Measurements from ENCODE around the gene FRMD7.
"Not testable (repeated sequence)": the region's sequence is repeated elsewhere in the genome, so short reads cannot be mapped to it uniquely, and the experiment has no call there.

The FRMD7 gene

DNA sequence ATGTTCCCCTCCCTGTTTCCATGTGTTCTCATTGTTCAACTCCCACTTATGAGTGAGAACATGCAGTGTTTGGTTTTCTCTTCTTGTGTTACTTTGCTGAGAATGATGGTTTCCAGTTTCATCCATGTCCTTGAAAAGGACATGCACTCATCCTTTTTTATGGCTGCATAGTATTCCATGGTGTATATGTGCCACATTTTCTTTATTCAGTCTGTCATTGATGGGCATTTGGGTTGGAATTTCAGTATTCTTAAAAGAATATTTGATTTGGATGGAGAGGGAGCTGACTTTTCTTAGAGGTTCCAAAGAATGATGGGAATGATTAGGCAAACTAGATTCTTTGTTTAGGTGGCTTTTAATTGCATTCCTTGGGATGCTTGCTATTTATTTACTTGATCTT lies 76.0 kb downstream of the FRMD7 start:
- not testable (repeated sequence) for H3K4me3 ChIP-seq (ENCODE audit: low read length); H3K27ac ChIP-seq (ENCODE audit: low read depth, low read length); H3K4me1 ChIP-seq (ENCODE audit: control insufficient read depth, insufficient read depth, low read length); H3K27me3 ChIP-seq (ENCODE audit: control insufficient read depth, insufficient read depth, low read length); H3K9ac ChIP-seq (ENCODE audit: low read length); H3K36me3 ChIP-seq (ENCODE audit: control insufficient read depth, insufficient read depth, low read length)

DNA sequence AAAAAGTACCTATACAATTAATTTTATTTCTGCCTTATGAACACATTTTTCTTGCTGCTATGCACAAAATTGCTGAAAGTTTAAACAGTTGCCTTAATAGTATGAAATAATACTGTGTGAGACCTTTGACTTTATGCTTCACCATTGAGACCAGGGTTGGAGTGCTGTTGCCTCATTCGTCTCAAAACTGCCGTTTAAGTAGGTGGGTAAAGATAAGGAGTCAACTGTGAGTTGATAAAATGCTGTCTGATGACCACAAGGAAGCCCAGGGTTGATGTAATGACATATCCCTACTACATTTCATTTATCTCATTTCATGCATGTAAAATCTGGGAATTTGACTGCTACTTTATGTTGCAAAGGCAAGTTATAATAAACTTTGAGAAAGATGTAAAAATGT lies 81.3 kb downstream of the FRMD7 start:
- Histone ChIP-seq H3K36me3 (ENCODE audit: control insufficient read depth, insufficient read depth, low read length) (no peaks in the 10 kb centered on the region), H3K9ac (ENCODE audit: low read length) (no peak overlapping the region), H3K27me3 (ENCODE audit: control insufficient read depth, insufficient read depth, low read length) (no peaks in the 10 kb centered on the region), H3K27ac (ENCODE audit: low read depth, low read length) (no peak overlapping the region), H3K4me3 (ENCODE audit: low read length) (no peak overlapping the region), H3K4me1 (ENCODE audit: control insufficient read depth, insufficient read depth, low read length) (no peaks in the 10 kb centered on the region)

DNA sequence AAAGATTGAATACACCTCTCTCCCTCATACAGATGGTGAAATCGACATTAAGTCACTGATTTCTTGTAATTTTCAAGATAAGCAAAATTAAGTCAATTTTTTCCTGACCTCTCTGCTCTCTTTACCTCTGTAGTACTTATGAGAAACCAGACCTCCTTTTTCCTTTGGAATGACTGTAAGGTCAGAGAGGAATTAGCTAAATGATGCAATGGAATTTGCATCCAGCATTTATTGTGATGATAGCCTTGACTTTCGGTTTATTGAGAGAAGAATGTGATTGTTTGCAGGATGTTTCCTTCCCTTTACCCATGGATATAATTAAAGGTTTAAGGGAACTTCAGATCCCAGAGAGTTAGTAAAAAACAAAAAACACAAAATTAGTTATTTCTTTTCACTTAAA lies 82.4 kb downstream of the FRMD7 start:
- Histone ChIP-seq H3K36me3 (ENCODE audit: control insufficient read depth, insufficient read depth, low read length) (no peaks in the 10 kb centered on the region), H3K9ac (ENCODE audit: low read length) (no peak overlapping the region), H3K4me1 (ENCODE audit: control insufficient read depth, insufficient read depth, low read length) (no peaks in the 10 kb centered on the region), H3K4me3 (ENCODE audit: low read length) (no peak overlapping the region), H3K27me3 (ENCODE audit: control insufficient read depth, insufficient read depth, low read length) (no peaks in the 10 kb centered on the region), H3K27ac (ENCODE audit: low read depth, low read length) (no peak overlapping the region)

DNA sequence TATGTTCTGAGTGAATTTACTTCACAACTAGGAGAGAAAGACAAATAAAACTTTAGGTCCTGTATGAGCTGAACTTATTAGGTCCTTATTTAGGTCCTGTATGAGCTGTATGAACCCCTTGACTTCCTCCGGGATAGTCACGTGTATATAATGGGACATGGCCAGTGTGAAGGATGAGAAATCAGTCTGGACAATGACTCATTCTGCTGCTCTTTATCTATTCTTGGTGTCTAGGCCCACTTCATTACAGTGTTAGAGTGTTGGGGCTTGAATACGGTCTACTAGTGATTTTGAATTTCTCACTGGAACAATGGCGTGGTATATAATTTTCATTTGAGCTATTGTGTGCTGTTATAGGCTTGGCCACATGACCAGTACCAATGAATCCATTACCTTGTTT lies 82.9 kb downstream of the FRMD7 start:
- Histone ChIP-seq H3K36me3 (ENCODE audit: control insufficient read depth, insufficient read depth, low read length) (no peaks in the 10 kb centered on the region), H3K9ac (ENCODE audit: low read length) (no peak overlapping the region), H3K4me3 (ENCODE audit: low read length) (no peak overlapping the region), H3K4me1 (ENCODE audit: control insufficient read depth, insufficient read depth, low read length) (no peaks in the 10 kb centered on the region), H3K27ac (ENCODE audit: low read depth, low read length) (no peak overlapping the region), H3K27me3 (ENCODE audit: control insufficient read depth, insufficient read depth, low read length) (no peaks in the 10 kb centered on the region)

DNA sequence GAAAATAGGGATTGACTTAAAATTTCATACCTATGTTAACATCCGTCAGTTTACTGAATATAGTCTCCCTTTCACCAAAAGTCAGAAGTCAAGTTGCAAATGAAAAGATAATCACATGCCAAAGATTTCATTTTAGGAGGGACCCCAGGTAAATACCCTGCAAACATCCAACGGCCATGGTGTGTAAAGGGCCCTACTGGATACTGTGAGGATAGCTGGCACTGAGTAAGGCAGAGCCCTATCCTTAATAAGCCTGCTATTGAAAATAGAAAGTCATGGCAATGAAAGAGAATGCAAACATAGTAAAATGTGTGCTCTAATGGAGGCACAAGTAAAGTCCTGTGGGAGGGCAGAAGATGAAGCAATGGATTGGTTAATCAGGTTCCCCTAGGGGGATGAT lies 83.8 kb downstream of the FRMD7 start:
- Histone ChIP-seq H3K27ac (ENCODE audit: low read depth, low read length) (no peak overlapping the region), H3K36me3 (ENCODE audit: control insufficient read depth, insufficient read depth, low read length) (no peaks in the 10 kb centered on the region), H3K4me3 (ENCODE audit: low read length) (no peak overlapping the region), H3K27me3 (ENCODE audit: control insufficient read depth, insufficient read depth, low read length) (no peaks in the 10 kb centered on the region), H3K9ac (ENCODE audit: low read length) (no peak overlapping the region), H3K4me1 (ENCODE audit: control insufficient read depth, insufficient read depth, low read length) (no peaks in the 10 kb centered on the region)

DNA sequence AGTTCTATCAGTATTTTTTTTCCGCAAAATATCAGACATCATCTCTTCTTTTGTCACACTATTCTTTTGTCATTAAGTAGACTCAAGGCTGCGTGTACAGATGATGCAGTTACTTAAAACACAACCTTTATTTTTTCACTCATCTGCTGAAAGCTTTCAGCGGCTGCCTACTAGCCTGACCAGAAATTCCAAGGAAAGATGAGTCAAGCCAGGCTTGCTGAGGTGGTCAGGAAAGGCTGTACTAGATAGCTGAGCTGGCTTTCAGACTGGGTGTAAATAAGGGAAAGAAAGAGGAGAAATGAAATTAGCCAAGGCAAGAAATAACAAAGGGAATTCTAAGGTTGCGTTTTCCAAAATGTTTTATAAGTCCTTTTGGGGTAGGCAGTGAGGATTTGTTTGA lies 86.8 kb downstream of the FRMD7 start:
- Histone ChIP-seq H3K4me3 (ENCODE audit: low read length) (no peak overlapping the region), H3K27ac (ENCODE audit: low read depth, low read length) (no peak overlapping the region), H3K9ac (ENCODE audit: low read length) (no peak overlapping the region), H3K36me3 (ENCODE audit: control insufficient read depth, insufficient read depth, low read length) (no peaks in the 10 kb centered on the region), H3K27me3 (ENCODE audit: control insufficient read depth, insufficient read depth, low read length) (no peaks in the 10 kb centered on the region), H3K4me1 (ENCODE audit: control insufficient read depth, insufficient read depth, low read length) (no peaks in the 10 kb centered on the region)

DNA sequence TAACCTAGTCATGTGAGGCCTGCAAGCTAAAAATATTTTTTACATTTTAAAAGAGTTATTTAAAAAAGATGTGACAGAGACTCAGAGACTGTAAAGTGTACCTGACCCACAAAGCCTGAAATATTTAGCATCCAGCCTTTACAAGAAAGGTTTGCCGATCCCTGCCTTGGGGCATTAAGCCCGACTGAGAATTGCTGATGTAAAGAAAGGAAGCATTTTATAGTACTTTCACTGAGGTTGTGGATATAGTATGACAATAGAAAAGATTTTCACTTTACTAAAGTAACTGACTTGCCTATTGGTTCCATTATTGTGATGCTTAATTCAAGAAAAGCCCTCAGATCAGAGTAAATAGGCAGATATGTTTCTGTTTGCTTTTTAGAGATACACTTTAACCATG lies 87.8 kb downstream of the FRMD7 start:
- no peaks in the 10 kb centered on the region for H3K27me3 ChIP-seq (ENCODE audit: control insufficient read depth, insufficient read depth, low read length)

DNA sequence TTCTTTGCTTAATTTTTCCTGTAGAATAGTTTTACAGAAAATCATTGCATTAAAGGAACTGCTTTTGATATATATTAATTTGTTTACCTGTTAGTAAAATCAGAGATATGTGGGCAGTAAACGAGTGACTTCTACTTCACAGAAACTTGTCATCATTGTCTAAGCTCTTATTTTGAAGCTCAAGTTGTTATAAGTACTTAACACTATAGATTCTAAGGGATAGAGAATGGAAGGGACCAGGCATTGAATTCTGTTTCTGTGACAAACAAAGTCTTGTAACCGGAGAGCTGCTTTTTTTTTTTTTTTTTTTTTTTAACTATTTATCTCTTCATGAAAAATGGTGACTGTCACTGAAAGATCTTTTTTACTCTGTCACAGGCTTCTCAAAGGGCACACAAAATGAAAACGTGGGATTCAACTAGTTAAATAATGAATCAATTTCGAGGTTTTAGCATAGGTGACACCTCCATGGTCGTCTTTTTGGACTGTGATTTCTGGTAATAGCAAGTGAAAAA lies 90.3 kb downstream of the FRMD7 start:
- no peak overlapping the region for H3K4me3 ChIP-seq (ENCODE audit: low read length)

More for the DNA sequence above, 87.8 kb downstream of the FRMD7 start:
- H3K36me3 ChIP-seq (ENCODE audit: control insufficient read depth, insufficient read depth, low read length) = no peaks in the 10 kb centered on the region
- H3K9ac ChIP-seq (ENCODE audit: low read length) = no peak overlapping the region
- no peak overlapping the region for H3K27ac ChIP-seq (ENCODE audit: low read depth, low read length)
- H3K4me3 ChIP-seq (ENCODE audit: low read length) = no peak overlapping the region
- H3K4me1 ChIP-seq (ENCODE audit: control insufficient read depth, insufficient read depth, low read length) = no peaks in the 10 kb centered on the region

DNA sequence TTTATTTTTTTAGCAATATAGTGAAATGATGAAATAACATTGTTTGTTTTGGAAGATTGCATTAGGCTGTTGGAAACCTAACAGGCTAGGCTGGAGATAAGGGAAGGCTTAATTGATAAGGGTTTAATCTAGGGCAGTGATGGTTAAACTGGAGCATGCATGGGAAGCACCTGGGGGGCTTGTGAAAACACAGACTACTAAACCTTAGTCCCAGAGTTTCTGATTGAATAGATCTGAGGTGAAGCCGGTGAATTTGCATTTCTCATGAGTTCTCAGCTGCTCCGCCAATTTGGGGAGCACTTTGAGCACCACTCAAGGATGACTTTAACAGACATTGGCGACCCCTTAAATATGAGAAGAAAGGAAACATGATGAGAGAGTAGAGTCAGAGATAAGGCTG lies 93.2 kb downstream of the FRMD7 start:
- Histone ChIP-seq H3K36me3 (ENCODE audit: control insufficient read depth, insufficient read depth, low read length) (no peaks in the 10 kb centered on the region), H3K27me3 (ENCODE audit: control insufficient read depth, insufficient read depth, low read length) (no peaks in the 10 kb centered on the region), H3K9ac (ENCODE audit: low read length) (no peak overlapping the region), H3K4me1 (ENCODE audit: control insufficient read depth, insufficient read depth, low read length) (no peaks in the 10 kb centered on the region), H3K4me3 (ENCODE audit: low read length) (no peak overlapping the region), H3K27ac (ENCODE audit: low read depth, low read length) (no peak overlapping the region)

More for the DNA sequence above, 90.3 kb downstream of the FRMD7 start:
- Histone ChIP-seq H3K27me3 (ENCODE audit: control insufficient read depth, insufficient read depth, low read length) (no peaks in the 10 kb centered on the region), H3K27ac (ENCODE audit: low read depth, low read length) (no peak overlapping the region), H3K36me3 (ENCODE audit: control insufficient read depth, insufficient read depth, low read length) (no peaks in the 10 kb centered on the region), H3K9ac (ENCODE audit: low read length) (no peak overlapping the region), H3K4me1 (ENCODE audit: control insufficient read depth, insufficient read depth, low read length) (no peaks in the 10 kb centered on the region)

DNA sequence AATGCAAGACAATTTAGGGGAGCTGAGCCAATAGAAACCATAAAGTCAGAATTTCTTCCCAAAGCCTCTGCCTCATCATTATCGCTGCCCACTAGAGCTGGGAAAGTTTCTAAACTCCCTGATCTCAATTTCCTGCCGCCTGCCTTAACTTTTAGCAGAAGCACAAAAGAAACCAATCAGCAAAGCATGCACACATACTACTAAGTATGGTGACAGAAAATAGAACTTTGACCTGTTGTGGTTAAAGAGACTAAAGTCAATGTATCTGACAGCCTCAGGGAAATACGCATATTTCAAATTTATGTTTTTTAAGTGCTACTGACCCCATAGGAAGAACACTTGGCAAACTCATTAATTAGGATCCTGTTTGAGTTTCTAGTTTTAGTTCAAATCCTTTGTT lies 94.7 kb downstream of the FRMD7 start:
- Histone ChIP-seq H3K9ac (ENCODE audit: low read length) (no peak overlapping the region), H3K4me1 (ENCODE audit: control insufficient read depth, insufficient read depth, low read length) (no peaks in the 10 kb centered on the region), H3K27me3 (ENCODE audit: control insufficient read depth, insufficient read depth, low read length) (no peaks in the 10 kb centered on the region), H3K36me3 (ENCODE audit: control insufficient read depth, insufficient read depth, low read length) (no peaks in the 10 kb centered on the region), H3K4me3 (ENCODE audit: low read length) (no peak overlapping the region), H3K27ac (ENCODE audit: low read depth, low read length) (no peak overlapping the region)

DNA sequence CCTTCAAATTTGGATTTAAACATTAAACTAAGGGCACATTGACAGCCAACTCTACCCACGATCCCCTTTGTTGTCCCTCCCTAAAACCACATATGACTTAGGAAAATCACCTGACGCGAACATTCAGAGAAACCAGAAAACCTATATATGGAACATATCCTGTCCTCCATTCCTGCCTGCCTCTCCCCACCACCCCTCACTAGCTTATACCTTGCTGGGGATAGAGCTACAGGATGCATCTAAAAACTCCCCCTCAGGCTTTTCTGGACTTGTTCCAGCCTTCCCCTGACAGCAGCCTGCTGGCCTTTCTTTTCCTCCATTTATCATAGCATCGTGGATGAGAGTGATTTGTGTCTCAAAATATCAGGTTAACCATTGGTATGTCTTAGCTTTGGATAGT lies 96.0 kb downstream of the FRMD7 start:
- H3K9ac ChIP-seq (ENCODE audit: low read length) = no peak overlapping the region
- no peak overlapping the region for H3K4me3 ChIP-seq (ENCODE audit: low read length)
- H3K4me1 ChIP-seq (ENCODE audit: control insufficient read depth, insufficient read depth, low read length) = no peaks in the 10 kb centered on the region
- no peaks in the 10 kb centered on the region for H3K36me3 ChIP-seq (ENCODE audit: control insufficient read depth, insufficient read depth, low read length)
- no peaks in the 10 kb centered on the region for H3K27me3 ChIP-seq (ENCODE audit: control insufficient read depth, insufficient read depth, low read length)
- H3K27ac ChIP-seq (ENCODE audit: low read depth, low read length) = no peak overlapping the region

DNA sequence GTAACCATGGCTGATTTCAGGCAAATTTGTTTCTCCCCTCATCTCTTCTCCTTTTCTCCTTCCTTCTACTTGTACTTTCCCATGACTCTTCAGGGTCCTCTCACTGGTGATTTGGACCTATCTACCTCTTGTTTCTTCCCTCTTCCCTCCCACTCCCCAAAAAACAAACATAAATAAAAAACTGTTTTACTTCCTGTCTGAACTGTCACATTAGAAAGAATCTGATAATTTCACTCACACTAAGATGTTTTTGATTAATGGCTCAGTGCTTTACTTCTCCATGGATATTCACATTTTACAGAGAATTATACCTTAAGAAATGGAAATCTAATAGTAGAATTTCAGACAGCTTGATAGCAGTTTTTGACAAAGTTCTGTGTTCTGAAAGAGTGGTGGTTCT lies 97.6 kb downstream of the FRMD7 start:
- H3K27ac ChIP-seq (ENCODE audit: low read depth, low read length) = no peak overlapping the region
- no peak overlapping the region for H3K9ac ChIP-seq (ENCODE audit: low read length)
- no peaks in the 10 kb centered on the region for H3K36me3 ChIP-seq (ENCODE audit: control insufficient read depth, insufficient read depth, low read length)
- H3K4me3 ChIP-seq (ENCODE audit: low read length) = no peak overlapping the region
- H3K4me1 ChIP-seq (ENCODE audit: control insufficient read depth, insufficient read depth, low read length) = no peaks in the 10 kb centered on the region
- no peaks in the 10 kb centered on the region for H3K27me3 ChIP-seq (ENCODE audit: control insufficient read depth, insufficient read depth, low read length)
